GM12878 (cell line): ENCODE measurements around the gene LSR. TPM values are rescaled to one million over a fixed set of nuclear protein-coding genes. Genes with fewer than 3 reads are reported as not detected.

Experiments used
- ATAC-seq: fragments of 200-7000 bp; cut with Tn5 transposase; 3 replicates; pipeline ENCODE4 v1.9.1; 2020; ENCODE audit warnings: mild to moderate bottlenecking, moderate library complexity
- BruUV-seq: library from RNA; stranded (reverse); fragments of 400-500 nt; replicated peaks from 2 replicates; lab custom pipeline; 2021; lab: Mats Ljungman, UMichigan
- CTCF ChIA-PET: fragments of 300-600 bp; sonication (Branson Sonifier 250); formaldehyde crosslinking; extraction: SDS; loops from one replicate; lab custom pipeline; 2021; ENCODE audit warnings: inconsistent platforms; lab: Yijun Ruan, JAX
- POLR2A ChIA-PET: fragments of 350-600 bp; formaldehyde crosslinking; extraction: SDS; loops from one replicate; lab custom pipeline; 2021; ENCODE audit warnings: inconsistent platforms; lab: Charles Lee
- RAD21 ChIA-PET: fragments of 300-600 bp; sonication (Branson Sonifier 250); formaldehyde crosslinking; loops from one replicate; lab custom pipeline; 2023; ENCODE audit warnings: antibody characterized with exemption; ENCODE audit not compliant: unreplicated experiment; lab: Charles Lee
- SMC1A ChIA-PET: fragments of 300-600 bp; sonication (Branson Sonifier 250); formaldehyde crosslinking; loops from one replicate; lab custom pipeline; 2023; ENCODE audit not compliant: unreplicated experiment, uncharacterized antibody; lab: Charles Lee
- DNase-seq: peaks from one replicate; pipeline ENCODE4 v3.0.0-alpha.2; 2011; ENCODE audit warnings: low read depth, low spot score
- FAIRE-seq: peaks from 3 replicates; lab custom pipeline; 2011; peaks lifted over from hg19 to GRCh38; lab: Jason Lieb, UNC
- H2AFZ ChIP-seq: 2 replicates; pipeline ENCODE4 v1.6.0; 2011; ENCODE audit warnings: low read depth, low read length, control low read depth; ENCODE audit not compliant: control insufficient read depth
- H3K27ac ChIP-seq: 2 replicates; pipeline ENCODE4 v1.5.1; 2011; ENCODE audit warnings: control low read depth; ENCODE audit not compliant: control insufficient read depth, insufficient read depth
- H3K27me3 ChIP-seq, 2 experiments: replicated peaks in 1 of 2; 2 replicates each; pipeline versions ENCODE4 v1.6.0 to v1.6.1; 2011; ENCODE audit warnings: low read length in 1 of 2; ENCODE audit not compliant: control insufficient read depth in 2 of 2, insufficient read depth in 2 of 2
- H3K36me3 ChIP-seq, 2 experiments: 2 replicates each; pipeline ENCODE4 v1.5.1; 2011; ENCODE audit warnings: low read length in 1 of 2; ENCODE audit not compliant: control insufficient read depth in 2 of 2, insufficient read depth in 2 of 2
- H3K4me1 ChIP-seq: 2 replicates; pipeline ENCODE4 v1.6.1; 2011; ENCODE audit warnings: mild to moderate bottlenecking, low read length, moderate library complexity, mixed read lengths; ENCODE audit not compliant: control insufficient read depth, insufficient read depth
- H3K4me2 ChIP-seq: 2 replicates; pipeline ENCODE4 v1.6.0; 2011; ENCODE audit warnings: control low read depth; ENCODE audit not compliant: control insufficient read depth, insufficient read depth
- H3K4me3 ChIP-seq: fragments of 200-600 bp; sonication (generic); 2 replicates; pipeline ENCODE4 v1.5.1; 2016
- H3K79me2 ChIP-seq: 2 replicates; pipeline ENCODE4 v1.6.0; 2011; ENCODE audit warnings: low read length; ENCODE audit not compliant: control insufficient read depth, insufficient read depth
- H3K9ac ChIP-seq: 2 replicates; pipeline ENCODE4 v1.8.0; 2011; ENCODE audit warnings: low read length, control low read depth, mixed read lengths; ENCODE audit not compliant: control insufficient read depth, insufficient read depth
- H3K9me3 ChIP-seq: replicated peaks from 3 replicates; pipeline ENCODE4 v1.5.1; 2011; ENCODE audit warnings: mild to moderate bottlenecking, low read length; ENCODE audit not compliant: control insufficient read depth, insufficient read depth
- H4K20me1 ChIP-seq: 2 replicates; pipeline ENCODE4 v1.6.0; 2011; ENCODE audit not compliant: control insufficient read depth, insufficient read depth
- BCL11A ChIP-seq: IDR thresholded peaks from 2 replicates; pipeline ENCODE4 v1.6.1; 2011; ENCODE audit warnings: low read depth, low read length
- ESRRA ChIP-seq: IDR thresholded peaks from 2 replicates; pipeline ENCODE4 v1.6.1; 2012; ENCODE audit warnings: mild to moderate bottlenecking, low read length, improper control_type of control experiment
- FOS ChIP-seq: IDR thresholded peaks from 3 replicates; pipeline ENCODE4 v1.6.1; 2011; ENCODE audit warnings: borderline replicate concordance; ENCODE audit not compliant: insufficient read length; ENCODE audit errors: extremely low read depth
- IKZF1 ChIP-seq: fragments of 450-650 bp; conservative IDR thresholded peaks from 2 replicates; pipeline ENCODE4 v1.6.1; 2017; ENCODE audit warnings: antibody characterized with exemption, mild to moderate bottlenecking
- JUNB ChIP-seq: IDR thresholded peaks from 2 replicates; pipeline ENCODE4 v1.6.1; 2016; ENCODE audit warnings: antibody characterized with exemption, mild to moderate bottlenecking
- MYB ChIP-seq: fragments of 150-350 bp; IDR thresholded peaks from 2 replicates; pipeline ENCODE4 v1.6.1; 2014; ENCODE audit warnings: mild to moderate bottlenecking, low read depth, low read length, borderline replicate concordance
- NR2C1 ChIP-seq: fragments of 450-650 bp; IDR thresholded peaks from 2 replicates; pipeline ENCODE4 v1.6.1; 2017; ENCODE audit warnings: antibody characterized with exemption, mild to moderate bottlenecking, moderate library complexity
- PML ChIP-seq: IDR thresholded peaks from 2 replicates; pipeline ENCODE4 v1.6.1; 2012; ENCODE audit warnings: low read length, inconsistent platforms
- RAD51 ChIP-seq: fragments of 450-650 bp; IDR thresholded peaks from 2 replicates; pipeline ENCODE4 v1.6.1; 2016; ENCODE audit warnings: moderate library complexity, mild to moderate bottlenecking, inconsistent platforms
- RB1 ChIP-seq: fragments of 450-650 bp; formaldehyde crosslinking; IDR thresholded peaks from 2 replicates; pipeline ENCODE4 v1.6.1; 2017; ENCODE audit warnings: mild to moderate bottlenecking, borderline replicate concordance
- SMAD1 ChIP-seq: fragments of 450-650 bp; IDR thresholded peaks from 2 replicates; pipeline ENCODE4 v1.6.1; 2018; ENCODE audit warnings: mild to moderate bottlenecking, low read depth; ENCODE audit not compliant: partially characterized antibody
- TAF1 ChIP-seq: IDR thresholded peaks from 2 replicates; pipeline ENCODE4 v1.6.1; 2011; ENCODE audit warnings: mild to moderate bottlenecking, low read depth, low read length, borderline replicate concordance
- ZNF217 ChIP-seq: fragments of 450-650 bp; IDR thresholded peaks from 2 replicates; pipeline ENCODE4 v1.6.1; 2017; ENCODE audit warnings: antibody characterized with exemption, mild to moderate bottlenecking
- ZZZ3 ChIP-seq: IDR thresholded peaks from 2 replicates; pipeline ENCODE4 v1.6.1; 2011; ENCODE audit warnings: low read depth; ENCODE audit not compliant: control insufficient read depth, insufficient read length
- whole genome bisulfite sequencing: methylation state at CpG from one replicate; pipeline ENCODE4 v1.1.6; 2016; ENCODE audit warnings: low lambda C conversion rate; ENCODE audit not compliant: insufficient replicate concordance, insufficient coverage; ENCODE audit errors: missing lambda C conversion rate; 5-methylcytosine and 5-hydroxymethylcytosine counted together
- in situ Hi-C: fragments of 300-500 bp; cut with MboI; formaldehyde crosslinking; loops from 9 replicates; pipeline ENCODE4 v1.14.3; 2018; ENCODE audit warnings: mixed read lengths
- intact Hi-C: fragments of 100-400 bp; cut with micrococcal nuclease; formaldehyde crosslinking; loops from one replicate; pipeline ENCODE4 v1.14.2; 2022; ENCODE audit not compliant: unreplicated experiment
- polyA plus RNA-seq, 11 experiments: library from polyadenylated mRNA; depleted of rRNA in 4 of 11; unstranded in 6 of 11; stranded (reverse) in 5 of 11; fragments of >200 nt; fragmentation: Nextera tagmentation in 4 of 11; fragmentation: Illumina TruSeq in 1 of 11; extraction: Ambion mirVana in 4 of 11; extraction: Trizol in 1 of 11; gene quantifications; 1 replicate in 1 of 11; 2 replicates in 10 of 11; pipeline versions ENCODE4 v1.2.1 to v1.2.3, GENCODE V29; 2011 to 2016; ENCODE audit warnings: inconsistent platforms in 2 of 11, missing spikeins in 2 of 11, low read depth in 1 of 11
- total RNA-seq, 4 experiments: library from RNA; depleted of rRNA in 3 of 4; stranded (reverse); fragments of >200 nt in 3 of 4; fragmentation: Illumina TruSeq in 1 of 4; extraction: Trizol in 1 of 4; gene quantifications; 2 replicates each; pipeline versions ENCODE4 v1.2.1 to v1.2.3, GENCODE V29; 2013 to 2021
- TF ChIP-seq, protein P1 (sequence below): fragments of 150-350 bp; IDR thresholded peaks from 2 replicates; pipeline ENCODE4 v1.6.1; 2016; ENCODE audit warnings: low read depth, low read length

Gene LSR
- total and polyA plus RNA-seq, 10 of the 15 experiments (the other 5 are each of a cell fraction or from before 2014, with no cell fraction given), result 0.26 to 53.9 (median 26.3) TPM

DNA sequence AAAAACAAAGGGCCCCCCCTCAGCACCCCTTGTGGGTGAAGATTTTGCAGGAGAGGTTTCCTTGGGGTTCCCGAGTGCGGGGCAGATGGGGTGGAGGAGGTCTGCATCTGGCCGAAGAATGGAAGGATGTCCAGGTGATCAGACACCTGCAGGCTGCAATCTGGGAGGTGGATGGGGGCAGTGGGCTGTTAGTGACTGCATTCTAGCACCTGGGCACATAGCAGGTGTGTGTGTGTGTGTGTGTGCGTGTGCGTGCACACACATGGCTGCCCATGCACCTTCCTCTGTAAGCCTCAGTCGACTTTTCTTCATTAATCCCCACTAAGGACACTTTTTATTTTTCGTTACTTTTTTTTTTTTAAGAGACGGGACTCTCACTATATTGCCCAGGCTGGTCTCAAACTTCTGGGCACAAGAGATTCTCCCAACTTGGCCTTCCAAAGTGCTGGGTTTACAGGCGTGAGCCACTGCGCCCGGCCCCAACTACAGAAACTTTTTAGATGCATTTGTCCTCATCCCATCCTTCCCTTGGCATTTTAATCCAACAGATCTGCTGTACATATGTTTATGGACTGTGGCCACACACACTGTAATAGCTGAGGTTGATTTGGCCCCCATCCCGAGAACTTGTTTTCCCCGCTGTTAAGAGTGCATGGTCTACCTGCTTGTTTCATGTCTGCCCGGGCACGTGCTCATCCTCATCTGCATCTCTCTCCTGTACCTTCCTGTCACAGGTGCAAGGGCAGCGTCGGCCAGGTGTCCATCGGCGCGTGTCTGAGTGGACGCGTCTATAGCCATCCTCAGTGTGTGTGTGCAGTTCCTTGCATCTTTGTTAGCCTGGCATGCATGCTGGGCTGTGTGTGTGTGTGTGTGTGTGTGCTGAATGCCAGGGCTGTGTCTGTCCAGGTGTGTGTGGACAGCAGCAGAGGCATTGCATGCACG lies 43.9 kb downstream of the LSR start:
- Histone ChIP-seq H3K4me1 (peaks cover 23% of the 10 kb centered on the region), H3K4me3 (no peak overlapping the region), H3K79me2 (no peaks in the 10 kb centered on the region), H3K9me3 (no peaks in the 10 kb centered on the region), H4K20me1 (no peaks in the 10 kb centered on the region), H3K36me3 (no peaks in the 10 kb centered on the region), H3K27ac (no peak overlapping the region), H3K4me2 (no peak overlapping the region), H2AFZ (no peak overlapping the region), H3K27me3 (no peaks in the 10 kb centered on the region; a peak in 1 of 4 replicates), H3K9ac (no peak overlapping the region)
- RAD21 ChIA-PET, result no interaction called here
- POLR2A ChIA-PET, result no interaction called here
- BruUV-seq, result no TSS peak
- in situ Hi-C loops (no loop called here), intact Hi-C loops (no loop called here)
- SMC1A ChIA-PET, result no interaction called here
- DNase-seq (no peak), FAIRE-seq (no peak), ATAC-seq (no peak)
- TF ChIP-seq FOS, result no peak
- no peak for TF ChIP-seq IKZF1
- no peak for TF ChIP-seq TAF1
- no peak for TF ChIP-seq NR2C1
- no peak for TF ChIP-seq JUNB
- TF ChIP-seq SMAD1, result no peak
- no peak for TF ChIP-seq BCL11A
- TF ChIP-seq ZNF217, result no peak
- no peak for TF ChIP-seq ESRRA
- no peak for TF ChIP-seq ZZZ3
- no peak for TF ChIP-seq PML
- TF ChIP-seq MYB, result no peak
- TF ChIP-seq, protein P1, sequence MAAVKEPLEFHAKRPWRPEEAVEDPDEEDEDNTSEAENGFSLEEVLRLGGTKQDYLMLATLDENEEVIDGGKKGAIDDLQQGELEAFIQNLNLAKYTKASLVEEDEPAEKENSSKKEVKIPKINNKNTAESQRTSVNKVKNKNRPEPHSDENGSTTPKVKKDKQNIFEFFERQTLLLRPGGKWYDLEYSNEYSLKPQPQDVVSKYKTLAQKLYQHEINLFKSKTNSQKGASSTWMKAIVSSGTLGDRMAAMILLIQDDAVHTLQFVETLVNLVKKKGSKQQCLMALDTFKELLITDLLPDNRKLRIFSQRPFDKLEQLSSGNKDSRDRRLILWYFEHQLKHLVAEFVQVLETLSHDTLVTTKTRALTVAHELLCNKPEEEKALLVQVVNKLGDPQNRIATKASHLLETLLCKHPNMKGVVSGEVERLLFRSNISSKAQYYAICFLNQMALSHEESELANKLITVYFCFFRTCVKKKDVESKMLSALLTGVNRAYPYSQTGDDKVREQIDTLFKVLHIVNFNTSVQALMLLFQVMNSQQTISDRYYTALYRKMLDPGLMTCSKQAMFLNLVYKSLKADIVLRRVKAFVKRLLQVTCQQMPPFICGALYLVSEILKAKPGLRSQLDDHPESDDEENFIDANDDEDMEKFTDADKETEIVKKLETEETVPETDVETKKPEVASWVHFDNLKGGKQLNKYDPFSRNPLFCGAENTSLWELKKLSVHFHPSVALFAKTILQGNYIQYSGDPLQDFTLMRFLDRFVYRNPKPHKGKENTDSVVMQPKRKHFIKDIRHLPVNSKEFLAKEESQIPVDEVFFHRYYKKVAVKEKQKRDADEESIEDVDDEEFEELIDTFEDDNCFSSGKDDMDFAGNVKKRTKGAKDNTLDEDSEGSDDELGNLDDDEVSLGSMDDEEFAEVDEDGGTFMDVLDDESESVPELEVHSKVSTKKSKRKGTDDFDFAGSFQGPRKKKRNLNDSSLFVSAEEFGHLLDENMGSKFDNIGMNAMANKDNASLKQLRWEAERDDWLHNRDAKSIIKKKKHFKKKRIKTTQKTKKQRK, result no peak
- no peak for TF ChIP-seq RAD51
- no peak for TF ChIP-seq RB1
- 45% methylated on average over 22 of the region's 23 CpGs for WGBS
- CTCF ChIA-PET, result no interaction called here
